HepG2 (cell line): ENCODE data around the gene EOGT. TPM values are rescaled to one million over a fixed set of nuclear protein-coding genes. Genes with fewer than 3 reads are reported as not detected.

Source experiments
- ATAC-seq: fragments of 200-7000 bp; cut with Tn5 transposase; 3 replicates; pipeline ENCODE4 v1.9.1; 2020; ENCODE audit warnings: mild to moderate bottlenecking, moderate library complexity
- BruUV-seq: library from RNA; stranded (reverse); fragments of 400-500 nt; replicated peaks from 2 replicates; lab custom pipeline; 2021; lab: Mats Ljungman, UMichigan
- CTCF ChIA-PET: fragments of 300-600 bp; formaldehyde crosslinking; extraction: SDS; loops from one replicate; lab custom pipeline; 2021; ENCODE audit warnings: low total read pairs, inconsistent platforms, low intra/inter-chr PET ratio; lab: Yijun Ruan, JAX
- POLR2A ChIA-PET: fragments of 350-600 bp; sonication (Branson Sonifier 250); formaldehyde crosslinking; loops from one replicate; lab custom pipeline; 2020; ENCODE audit warnings: antibody characterized with exemption, inconsistent platforms; lab: Yijun Ruan, JAX
- DNase-seq: peaks from one replicate; pipeline ENCODE4 v3.0.0-alpha.2; 2015; ENCODE audit warnings: low spot score
- FAIRE-seq: peaks from 3 replicates; lab custom pipeline; 2011; peaks lifted over from hg19 to GRCh38; lab: Jason Lieb, UNC
- H2AFZ ChIP-seq: one replicate; pipeline ENCODE4 v1.6.1; 2011; ENCODE audit warnings: low read length, inconsistent platforms
- H3K27ac ChIP-seq: fragments of 300-600 bp; 3 replicates; pipeline ENCODE4 v1.8.0; 2011; ENCODE audit warnings: mixed run types, mild to moderate bottlenecking, mixed read lengths, low read length, inconsistent platforms; ENCODE audit not compliant: insufficient read depth; ENCODE audit errors: extremely low read length
- H3K27me3 ChIP-seq, 2 experiments: fragments of 200-600 bp in 1 of 2; 2 replicates in 1 of 2; 3 replicates in 1 of 2; pipeline versions ENCODE4 v1.6.0 to v1.8.0; 2011; ENCODE audit warnings: low read length in 2 of 2, mild to moderate bottlenecking in 2 of 2, moderate library complexity in 2 of 2, inconsistent platforms in 1 of 2; ENCODE audit not compliant: insufficient read depth in 2 of 2, control insufficient read depth in 1 of 2
- H3K36me3 ChIP-seq, 2 experiments: fragments of 200-600 bp in 1 of 2; replicated peaks in 1 of 2; 2 replicates in 1 of 2; 3 replicates in 1 of 2; pipeline versions ENCODE4 v1.5.1 to v1.8.0; 2011; ENCODE audit warnings: low read length in 2 of 2, inconsistent platforms in 1 of 2; ENCODE audit not compliant: insufficient read depth in 2 of 2, control insufficient read depth in 1 of 2
- H3K4me1 ChIP-seq: 2 replicates; pipeline ENCODE4 v1.5.1; 2012; ENCODE audit warnings: low read length, inconsistent platforms; ENCODE audit not compliant: insufficient read depth
- H3K4me2 ChIP-seq: 2 replicates; pipeline ENCODE4 v1.6.0; 2011; ENCODE audit warnings: low read depth, low read length, inconsistent platforms
- H3K4me3 ChIP-seq, 3 experiments: fragments of 200-600 bp in 1 of 3; sonication (generic), shearing (Covaris generic) in 1 of 3; replicated peaks in 1 of 3; 2 replicates each; pipeline ENCODE4 v1.5.1; 2011 to 2016; ENCODE audit warnings: low read length in 3 of 3, inconsistent platforms in 2 of 3, low read depth in 2 of 3, mild to moderate bottlenecking in 2 of 3, control low read depth in 1 of 3, mixed read lengths in 1 of 3; ENCODE audit not compliant: insufficient read depth in 1 of 3
- H3K79me2 ChIP-seq: one replicate; pipeline ENCODE4 v1.6.1; 2011; ENCODE audit warnings: low read length, inconsistent platforms; ENCODE audit not compliant: insufficient read depth
- H3K9ac ChIP-seq: 2 replicates; pipeline ENCODE4 v1.6.0; 2011; ENCODE audit warnings: mild to moderate bottlenecking, low read depth, low read length, inconsistent platforms; ENCODE audit not compliant: insufficient read depth
- H3K9me3 ChIP-seq: 2 replicates; pipeline ENCODE4 v1.5.1; 2012; ENCODE audit warnings: mild to moderate bottlenecking, low read length
- H4K20me1 ChIP-seq: 2 replicates; pipeline ENCODE4 v1.6.0; 2011; ENCODE audit warnings: inconsistent platforms, mild to moderate bottlenecking, low read length, moderate library complexity; ENCODE audit not compliant: insufficient read depth
- ATF1 ChIP-seq: IDR thresholded peaks from 2 replicates; pipeline ENCODE4 v1.6.1; 2016; ENCODE audit warnings: mild to moderate bottlenecking, control low read depth
- GTF2F1 ChIP-seq: fragments of 150-350 bp; IDR thresholded peaks from 2 replicates; pipeline ENCODE4 v1.6.1; 2014; ENCODE audit warnings: low read length
- SIN3B ChIP-seq: fragments of 150-350 bp; IDR thresholded peaks from 2 replicates; pipeline ENCODE4 v1.6.1; 2014; ENCODE audit warnings: low read length
- ZNF792 ChIP-seq: IDR thresholded peaks from 2 replicates; pipeline ENCODE4 v1.6.1; 2016
- WGBS: methylation state at CpG from one replicate; pipeline ENCODE4 v1.1.6; 2017; ENCODE audit warnings: low lambda C conversion rate; 5-methylcytosine and 5-hydroxymethylcytosine counted together
- in situ Hi-C: cut with HindIII; loops from 2 replicates; pipeline ENCODE4 v1.10.0; 2017; ENCODE audit warnings: low pct_unique_long_range_greater_than_20kb; ENCODE audit not compliant: extremely low pct_ligation_motif_present
- intact Hi-C: fragments of 100-400 bp; cut with micrococcal nuclease; formaldehyde crosslinking; loops from one replicate; pipeline ENCODE4 v1.10.0; 2022; ENCODE audit not compliant: unreplicated experiment
- polyA plus RNA-seq, 8 experiments: library from polyadenylated mRNA; depleted of rRNA in 3 of 8; stranded (reverse) in 7 of 8; unstranded in 1 of 8; fragments of >200 nt; fragmentation: Illumina TruSeq in 4 of 8; extraction: Trizol in 4 of 8; gene quantifications; 2 replicates each; pipeline versions ENCODE4 v1.2.1 to v1.2.3, GENCODE V29; 2011 to 2016; ENCODE audit warnings: low read depth in 4 of 8, missing spikeins in 1 of 8, mixed read lengths in 1 of 8; ENCODE audit not compliant: insufficient read depth in 1 of 8
- total RNA-seq, 5 experiments: library from RNA; depleted of rRNA; stranded (reverse); fragments of >200 nt; fragmentation: Illumina TruSeq; extraction: Trizol; gene quantifications; 2 replicates each; pipeline ENCODE4 v1.2.3, GENCODE V29; 2016; ENCODE audit warnings: low read depth in 1 of 5
- TF ChIP-seq, protein P1 (sequence below): sonication (generic); formaldehyde crosslinking; IDR thresholded peaks from 2 replicates; pipeline ENCODE4 v1.5.0; 2020; ENCODE audit warnings: mild to moderate bottlenecking, missing genetic modification reagents, borderline replicate concordance
- TF ChIP-seq, protein P2 (sequence below): IDR thresholded peaks from 2 replicates; pipeline ENCODE4 v1.6.1; 2016; ENCODE audit warnings: missing genetic modification reagents, missing compliant biosample characterization
- TF ChIP-seq, protein P3 (sequence below): sonication (generic); formaldehyde crosslinking; IDR thresholded peaks from 2 replicates; pipeline ENCODE4 v1.4.0; 2020; ENCODE audit warnings: low read depth, mild to moderate bottlenecking, missing genetic modification reagents

Gene EOGT
- total and polyA plus RNA-seq, 2 of the 13 experiments (the other 11 are each of a cell fraction or from before 2014, with no cell fraction given): 4.5 to 18.6 TPM

DNA sequence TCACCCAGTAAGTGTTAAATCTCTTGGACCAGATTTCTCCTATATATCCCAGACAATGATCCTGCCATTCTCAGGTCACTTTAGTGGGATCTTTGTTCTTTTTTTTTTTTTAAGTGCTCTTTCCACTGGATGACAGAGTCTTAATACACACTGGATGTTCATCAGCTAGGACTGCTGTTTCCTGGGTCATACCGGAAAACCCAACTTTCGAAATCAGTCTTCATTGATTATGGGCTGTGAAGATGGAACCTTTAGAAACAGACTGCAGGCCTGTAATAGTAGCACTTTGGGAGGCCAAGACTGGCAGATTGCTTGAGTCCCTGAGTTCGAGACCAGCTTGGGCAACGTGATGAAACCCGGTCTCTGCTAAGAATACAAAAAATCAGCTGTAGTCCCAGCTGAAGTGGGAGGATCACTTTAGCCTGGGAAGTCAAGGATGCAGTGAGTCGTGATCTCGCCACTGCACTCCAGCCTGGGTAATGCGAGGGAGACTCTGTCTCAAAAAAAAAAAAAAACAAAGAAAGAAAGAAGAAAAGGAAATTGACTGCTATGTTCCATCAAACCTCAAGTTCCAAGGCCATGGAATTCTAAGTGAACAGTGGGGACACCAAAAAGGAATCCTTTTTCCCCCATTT, 2.3 kb downstream of the EOGT start:
- WGBS: 96% methylated on average over 8 of the region's 8 CpGs
- FAIRE-seq: no peak

DNA sequence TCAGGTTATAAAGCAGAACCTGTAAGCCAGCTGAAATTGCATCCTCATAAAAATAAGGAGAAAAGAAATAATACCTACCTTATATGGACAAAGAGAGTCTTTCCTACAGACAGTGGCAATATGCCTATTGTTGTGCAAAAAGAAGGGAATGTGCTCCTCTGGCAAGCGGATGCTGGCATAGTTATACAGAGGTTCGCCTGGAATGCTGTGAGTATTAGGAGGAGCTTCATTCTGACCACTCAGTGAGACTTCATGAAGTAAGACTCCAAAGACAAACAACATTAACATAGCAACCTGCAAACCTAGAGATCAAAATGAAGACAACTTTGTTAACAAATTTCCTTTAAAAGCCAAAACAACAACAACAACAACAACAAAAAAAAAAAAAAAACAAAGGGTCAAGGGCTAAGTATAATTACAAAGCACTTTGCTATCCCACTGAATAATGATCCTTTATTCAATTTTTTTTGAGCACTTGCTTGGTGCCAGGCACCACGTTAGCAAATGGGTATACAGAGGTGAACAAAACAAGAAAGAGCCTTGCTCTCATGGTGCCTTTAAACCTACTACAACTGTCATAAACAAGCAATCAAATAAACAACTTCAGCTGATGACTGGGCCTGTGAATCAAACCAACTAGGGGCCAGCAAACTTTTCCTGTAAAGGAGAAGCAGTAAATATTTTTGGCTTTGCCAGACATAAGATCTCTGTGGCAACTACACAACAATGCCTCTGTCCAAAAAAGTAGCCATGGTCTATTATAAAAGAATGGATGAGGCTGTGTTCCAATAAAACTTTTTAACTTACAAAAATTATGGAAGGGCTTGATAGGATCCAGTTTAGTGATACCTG, 3.7 kb downstream of the EOGT start:
- Histone ChIP-seq H3K4me1 (peaks cover 20% of the 10 kb centered on the region), H3K4me3 (no peak overlapping the region), H3K27me3 (no peaks in the 10 kb centered on the region), H3K79me2 (no peaks in the 10 kb centered on the region), H3K27ac (no peak overlapping the region), H3K9me3 (no peaks in the 10 kb centered on the region), H3K4me2 (no peak overlapping the region), H3K9ac (no peak overlapping the region), H2AFZ (no peak overlapping the region), H3K36me3 (peaks cover under 1 to 12% of the 10 kb centered on the region in 2 experiments), H4K20me1 (no peaks in the 10 kb centered on the region)
- no peak for DNase-seq
- BruUV-seq: no TSS peak
- intact Hi-C loops: loop anchor here (5.0 kb wide), 1 partner anchor 43 kb away; the partner anchor contains the start of gene TMF1
- FAIRE-seq: no peak
- ATAC-seq: no peak
- CTCF ChIA-PET: no interaction called here
- POLR2A ChIA-PET: no interaction called here
- 87% methylated on average over 3 of the region's 3 CpGs for WGBS
- in situ Hi-C loops: no loop called here
- TF ChIP-seq, protein P1, sequence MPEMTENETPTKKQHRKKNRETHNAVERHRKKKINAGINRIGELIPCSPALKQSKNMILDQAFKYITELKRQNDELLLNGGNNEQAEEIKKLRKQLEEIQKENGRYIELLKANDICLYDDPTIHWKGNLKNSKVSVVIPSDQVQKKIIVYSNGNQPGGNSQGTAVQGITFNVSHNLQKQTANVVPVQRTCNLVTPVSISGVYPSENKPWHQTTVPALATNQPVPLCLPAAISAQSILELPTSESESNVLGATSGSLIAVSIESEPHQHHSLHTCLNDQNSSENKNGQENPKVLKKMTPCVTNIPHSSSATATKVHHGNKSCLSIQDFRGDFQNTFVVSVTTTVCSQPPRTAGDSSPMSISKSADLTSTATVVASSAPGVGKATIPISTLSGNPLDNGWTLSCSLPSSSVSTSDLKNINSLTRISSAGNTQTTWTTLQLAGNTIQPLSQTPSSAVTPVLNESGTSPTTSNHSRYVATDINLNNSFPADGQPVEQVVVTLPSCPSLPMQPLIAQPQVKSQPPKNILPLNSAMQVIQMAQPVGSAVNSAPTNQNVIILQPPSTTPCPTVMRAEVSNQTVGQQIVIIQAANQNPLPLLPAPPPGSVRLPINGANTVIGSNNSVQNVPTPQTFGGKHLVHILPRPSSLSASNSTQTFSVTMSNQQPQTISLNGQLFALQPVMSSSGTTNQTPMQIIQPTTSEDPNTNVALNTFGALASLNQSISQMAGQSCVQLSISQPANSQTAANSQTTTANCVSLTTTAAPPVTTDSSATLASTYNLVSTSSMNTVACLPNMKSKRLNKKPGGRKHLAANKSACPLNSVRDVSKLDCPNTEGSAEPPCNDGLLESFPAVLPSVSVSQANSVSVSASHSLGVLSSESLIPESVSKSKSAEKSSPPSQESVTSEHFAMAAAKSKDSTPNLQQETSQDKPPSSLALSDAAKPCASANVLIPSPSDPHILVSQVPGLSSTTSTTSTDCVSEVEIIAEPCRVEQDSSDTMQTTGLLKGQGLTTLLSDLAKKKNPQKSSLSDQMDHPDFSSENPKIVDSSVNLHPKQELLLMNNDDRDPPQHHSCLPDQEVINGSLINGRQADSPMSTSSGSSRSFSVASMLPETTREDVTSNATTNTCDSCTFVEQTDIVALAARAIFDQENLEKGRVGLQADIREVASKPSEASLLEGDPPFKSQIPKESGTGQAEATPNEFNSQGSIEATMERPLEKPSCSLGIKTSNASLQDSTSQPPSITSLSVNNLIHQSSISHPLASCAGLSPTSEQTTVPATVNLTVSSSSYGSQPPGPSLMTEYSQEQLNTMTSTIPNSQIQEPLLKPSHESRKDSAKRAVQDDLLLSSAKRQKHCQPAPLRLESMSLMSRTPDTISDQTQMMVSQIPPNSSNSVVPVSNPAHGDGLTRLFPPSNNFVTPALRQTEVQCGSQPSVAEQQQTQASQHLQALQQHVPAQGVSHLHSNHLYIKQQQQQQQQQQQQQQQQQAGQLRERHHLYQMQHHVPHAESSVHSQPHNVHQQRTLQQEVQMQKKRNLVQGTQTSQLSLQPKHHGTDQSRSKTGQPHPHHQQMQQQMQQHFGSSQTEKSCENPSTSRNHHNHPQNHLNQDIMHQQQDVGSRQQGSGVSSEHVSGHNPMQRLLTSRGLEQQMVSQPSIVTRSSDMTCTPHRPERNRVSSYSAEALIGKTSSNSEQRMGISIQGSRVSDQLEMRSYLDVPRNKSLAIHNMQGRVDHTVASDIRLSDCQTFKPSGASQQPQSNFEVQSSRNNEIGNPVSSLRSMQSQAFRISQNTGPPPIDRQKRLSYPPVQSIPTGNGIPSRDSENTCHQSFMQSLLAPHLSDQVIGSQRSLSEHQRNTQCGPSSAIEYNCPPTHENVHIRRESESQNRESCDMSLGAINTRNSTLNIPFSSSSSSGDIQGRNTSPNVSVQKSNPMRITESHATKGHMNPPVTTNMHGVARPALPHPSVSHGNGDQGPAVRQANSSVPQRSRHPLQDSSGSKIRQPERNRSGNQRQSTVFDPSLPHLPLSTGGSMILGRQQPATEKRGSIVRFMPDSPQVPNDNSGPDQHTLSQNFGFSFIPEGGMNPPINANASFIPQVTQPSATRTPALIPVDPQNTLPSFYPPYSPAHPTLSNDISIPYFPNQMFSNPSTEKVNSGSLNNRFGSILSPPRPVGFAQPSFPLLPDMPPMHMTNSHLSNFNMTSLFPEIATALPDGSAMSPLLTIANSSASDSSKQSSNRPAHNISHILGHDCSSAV (CRISPR knock-in tag): no peak
- TF ChIP-seq ZNF792: no peak
- TF ChIP-seq, protein P2, sequence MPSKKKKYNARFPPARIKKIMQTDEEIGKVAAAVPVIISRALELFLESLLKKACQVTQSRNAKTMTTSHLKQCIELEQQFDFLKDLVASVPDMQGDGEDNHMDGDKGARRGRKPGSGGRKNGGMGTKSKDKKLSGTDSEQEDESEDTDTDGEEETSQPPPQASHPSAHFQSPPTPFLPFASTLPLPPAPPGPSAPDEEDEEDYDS (CRISPR knock-in tag): no peak
- no peak for TF ChIP-seq ATF1 (CRISPR knock-in tag)

More for the DNA sequence above, 2.3 kb downstream of the EOGT start:
- Histone ChIP-seq H2AFZ (no peak overlapping the region), H3K4me3 (no peak overlapping the region), H3K4me2 (no peak overlapping the region), H4K20me1 (no peaks in the 10 kb centered on the region), H3K9me3 (no peaks in the 10 kb centered on the region), H3K27me3 (no peaks in the 10 kb centered on the region), H3K27ac (no peak overlapping the region), H3K4me1 (peaks cover 20% of the 10 kb centered on the region), H3K79me2 (no peaks in the 10 kb centered on the region), H3K36me3 (peaks cover 0 to 12% of the 10 kb centered on the region in 2 experiments; a peak in 4 of 5 replicates), H3K9ac (no peak overlapping the region)
- intact Hi-C loops: loop anchor here (5.0 kb wide), 1 partner anchor 41 kb away; the partner anchor contains the start of gene TMF1
- in situ Hi-C loops: no loop called here
- DNase-seq (no peak), ATAC-seq (no peak)
- ChIA-PET POLR2A (no interaction called here), CTCF (no interaction called here)
- no TSS peak for BruUV-seq
- TF ChIP-seq ZNF792: no peak
- TF ChIP-seq GTF2F1: no peak
- TF ChIP-seq, protein P3, sequence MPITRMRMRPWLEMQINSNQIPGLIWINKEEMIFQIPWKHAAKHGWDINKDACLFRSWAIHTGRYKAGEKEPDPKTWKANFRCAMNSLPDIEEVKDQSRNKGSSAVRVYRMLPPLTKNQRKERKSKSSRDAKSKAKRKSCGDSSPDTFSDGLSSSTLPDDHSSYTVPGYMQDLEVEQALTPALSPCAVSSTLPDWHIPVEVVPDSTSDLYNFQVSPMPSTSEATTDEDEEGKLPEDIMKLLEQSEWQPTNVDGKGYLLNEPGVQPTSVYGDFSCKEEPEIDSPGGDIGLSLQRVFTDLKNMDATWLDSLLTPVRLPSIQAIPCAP (CRISPR knock-in tag): no peak
- no peak for TF ChIP-seq SIN3B
- TF ChIP-seq, all 625 proteins: peak for 0
